ENCODE measurements around the gene NEU3.

DNA sequence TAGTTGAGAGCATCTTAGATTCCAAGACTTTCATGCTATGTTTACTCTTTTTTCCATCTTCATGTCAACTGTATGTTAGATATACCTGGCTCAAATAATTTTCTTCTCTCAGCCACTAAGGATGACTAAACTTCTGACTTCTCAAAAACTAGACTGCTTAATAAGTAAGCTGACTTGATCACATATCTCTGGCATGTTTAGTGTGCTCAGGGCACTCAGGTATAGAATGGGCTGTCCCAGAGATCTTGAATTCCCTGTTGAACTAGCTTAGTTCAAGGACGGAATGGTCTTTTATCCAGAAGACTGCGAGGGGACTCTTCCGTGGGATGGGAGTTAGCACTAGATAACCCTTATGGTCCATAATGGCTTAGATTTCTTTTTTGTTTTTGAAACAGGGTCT is 13.0 kb downstream of the NEU3 start:
- no peak for TF ChIP-seq FOXM1 (IDR thresholded peaks at IDR 0.05; ENCODE audit: borderline replicate concordance)
- TF ChIP-seq SUZ12 (IDR thresholded peaks at IDR 0.05) = no peak
- TF ChIP-seq SP1 (IDR thresholded peaks at IDR 0.05) = no peak
- TF ChIP-seq, protein P1, sequence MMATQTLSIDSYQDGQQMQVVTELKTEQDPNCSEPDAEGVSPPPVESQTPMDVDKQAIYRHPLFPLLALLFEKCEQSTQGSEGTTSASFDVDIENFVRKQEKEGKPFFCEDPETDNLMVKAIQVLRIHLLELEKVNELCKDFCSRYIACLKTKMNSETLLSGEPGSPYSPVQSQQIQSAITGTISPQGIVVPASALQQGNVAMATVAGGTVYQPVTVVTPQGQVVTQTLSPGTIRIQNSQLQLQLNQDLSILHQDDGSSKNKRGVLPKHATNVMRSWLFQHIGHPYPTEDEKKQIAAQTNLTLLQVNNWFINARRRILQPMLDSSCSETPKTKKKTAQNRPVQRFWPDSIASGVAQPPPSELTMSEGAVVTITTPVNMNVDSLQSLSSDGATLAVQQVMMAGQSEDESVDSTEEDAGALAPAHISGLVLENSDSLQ (IDR thresholded peaks at IDR 0.05) = no peak
- TF ChIP-seq TARDBP (IDR thresholded peaks at IDR 0.05) = no peak
- no peak for TF ChIP-seq FOXA1 (IDR thresholded peaks at IDR 0.05)
- no peak for TF ChIP-seq LEF1 (IDR thresholded peaks at IDR 0.05; ENCODE audit: borderline replicate concordance)
- TF ChIP-seq ELF4 (IDR thresholded peaks at IDR 0.05) = no peak
- TF ChIP-seq ZNF384 (IDR thresholded peaks at IDR 0.05) = no peak
- TF ChIP-seq BHLHE40 (IDR thresholded peaks at IDR 0.05; ENCODE audit: borderline replicate concordance) = no peak
- no peak for TF ChIP-seq HDGF (IDR thresholded peaks at IDR 0.05; ENCODE audit: borderline replicate concordance)
- no peak for TF ChIP-seq NFRKB (IDR thresholded peaks at IDR 0.05)

Data from HEK293T (cell line).